Adipose tissue (tissue), 3 donors: ENCODE data around the gene RFX4. TPM values are rescaled to one million over a fixed set of nuclear protein-coding genes. Genes with fewer than 3 reads are reported as not detected.

ENCODE experiments used
- H3K27ac ChIP-seq: one replicate; pipeline ENCODE4 v1.5.1; 2013; ENCODE audit warnings: low read depth, low read length
- WGBS, 3 donors: extraction: QIAGEN DNeasy Blood & Tissue Kit; methylation state at CpG; one replicate each; pipeline ENCODE4 v1.1.7; 2013; 5-methylcytosine and 5-hydroxymethylcytosine counted together
- polyA plus RNA-seq, 3 donors: library from polyadenylated mRNA; stranded (reverse); fragments of 200-250 nt; gene quantifications; one replicate each; pipeline ENCODE4 v1.2.3, GENCODE V29; 2013
- donor health status: healthy with polysubstance abuse.
- donor health status: Bipolar disorder and iron deficiency.
- donor health status: healthy.

The RFX4 gene
- polyA plus RNA-seq, 3 donors: 0.13 to 0.14 TPM; not detected in 1

- H3K27ac ChIP-seq: no peak overlapping the region
- WGBS, 3 donors: 59 to 73% (median 63%) methylated on average over 5 of the region's 5 CpGs
These were observed 158.0 kb downstream of the RFX4 start for GRCh38 chr12:106740818-106741217.

- no peak overlapping the region for H3K27ac ChIP-seq
- 75 to 85% (median 81%) methylated on average over 2 of the region's 2 CpGs for WGBS, 3 donors
These were observed 158.4 kb downstream of the RFX4 start for GRCh38 chr12:106741247-106741646.

- H3K27ac ChIP-seq: no peak overlapping the region
- WGBS, 3 donors: 47 to 66% (median 55%) methylated on average over 8 of the region's 8 CpGs
These were observed 160.6 kb downstream of the RFX4 start for GRCh38 chr12:106743270-106743988.

- 82 to 86% (median 85%) methylated on average over 6 of the region's 6 CpGs for WGBS, 3 donors
These were observed 161.8 kb downstream of the RFX4 start for GRCh38 chr12:106744600-106744999.

GRCh38 chr12:106745181-106745745, 162.5 kb downstream of the RFX4 start:
- H3K27ac ChIP-seq: no peak overlapping the region
- WGBS, 3 donors: 80 to 87% (median 86%) methylated on average over 4 of the region's 4 CpGs

More at GRCh38 chr12:106744600-106744999, 161.8 kb downstream of the RFX4 start:
- no peak overlapping the region for H3K27ac ChIP-seq

- WGBS, 3 donors: 76 to 88% (median 85%) methylated on average over 3 of the region's 3 CpGs
- no peak overlapping the region for H3K27ac ChIP-seq
These were observed 165.2 kb downstream of the RFX4 start for GRCh38 chr12:106747973-106748436.

- no peak overlapping the region for H3K27ac ChIP-seq
- WGBS, 3 donors: 83 to 91% (median 86%) methylated on average over 3 of the region's 3 CpGs
These were observed 167.7 kb downstream of the RFX4 start for GRCh38 chr12:106750524-106750923.

- WGBS, 3 donors: 83 to 89% (median 86%) methylated on average over 7 of the region's 7 CpGs
- H3K27ac ChIP-seq: no peak overlapping the region
These were observed 170.7 kb downstream of the RFX4 start for GRCh38 chr12:106753526-106753925.

- WGBS, 3 donors: 87 to 97% (median 95%) methylated on average over 1 of the region's 1 CpG
These were observed 171.5 kb downstream of the RFX4 start for GRCh38 chr12:106754331-106754730.

GRCh38 chr12:106757623-106758348, 175.0 kb downstream of the RFX4 start:
- 73 to 79% (median 76%) methylated on average over 6 of the region's 6 CpGs for WGBS, 3 donors
- no peak overlapping the region for H3K27ac ChIP-seq

More at GRCh38 chr12:106754331-106754730, 171.5 kb downstream of the RFX4 start:
- no peak overlapping the region for H3K27ac ChIP-seq

GRCh38 chr12:106758349-106759110, 175.7 kb downstream of the RFX4 start:
- no peak overlapping the region for H3K27ac ChIP-seq
- 71 to 85% (median 77%) methylated on average over 7 of the region's 7 CpGs for WGBS, 3 donors

- no peak overlapping the region for H3K27ac ChIP-seq
- WGBS, 3 donors: 67 to 83% (median 73%) methylated on average over 7 of the region's 7 CpGs
These were observed 176.9 kb downstream of the RFX4 start for GRCh38 chr12:106759526-106760183.

- 16 to 53% (median 31%) methylated on average over 2 of the region's 2 CpGs for WGBS, 3 donors
- no peak overlapping the region for H3K27ac ChIP-seq
These were observed 177.4 kb downstream of the RFX4 start for GRCh38 chr12:106760184-106760531.

- no peak overlapping the region for H3K27ac ChIP-seq
These were observed 181.4 kb downstream of the RFX4 start for GRCh38 chr12:106764220-106764619.

GRCh38 chr12:106764738-106765137, 181.9 kb downstream of the RFX4 start:
- 74 to 91% (median 81%) methylated on average over 3 of the region's 3 CpGs for whole genome bisulfite sequencing, 3 donors
- H3K27ac ChIP-seq: no peak overlapping the region

- WGBS, 3 donors: 39 to 72% (median 44%) methylated on average over 8 of the region's 8 CpGs
- no peak overlapping the region for H3K27ac ChIP-seq
These were observed 183.6 kb downstream of the RFX4 start for GRCh38 chr12:106766393-106766826.

- 66 to 68% (median 67%) methylated on average over 2 of the region's 2 CpGs for WGBS, 3 donors
- no peak overlapping the region for H3K27ac ChIP-seq
These were observed 184.4 kb downstream of the RFX4 start for GRCh38 chr12:106767206-106767605.
